Measurements from ENCODE around the gene TTLL11.

DNA sequence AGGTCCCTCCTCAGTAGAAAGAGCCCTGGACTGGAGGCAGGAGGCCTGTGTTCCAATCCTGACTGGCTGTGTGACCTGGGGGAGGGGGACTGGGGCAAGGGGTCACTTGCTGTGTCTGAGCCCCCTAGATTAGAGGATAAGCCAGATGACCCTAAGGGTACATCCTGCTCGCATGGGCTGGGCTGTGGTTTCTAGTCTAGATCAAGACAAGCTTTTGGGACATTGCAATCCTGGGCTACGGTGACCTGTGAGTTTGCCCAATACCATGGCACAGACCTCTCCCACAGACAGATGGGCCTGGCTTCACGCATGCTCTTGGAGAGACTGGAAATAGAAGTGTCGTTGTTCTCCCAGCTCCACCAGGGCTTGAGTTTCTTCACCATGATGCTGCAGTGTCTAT is 39.4 kb upstream of the TTLL11 start:
- TF ChIP-seq CTCF (IDR thresholded peaks at IDR 0.05), result no peak
- no peak for TF ChIP-seq EZH2 (IDR thresholded peaks at IDR 0.05)

All from neural progenitor cell (in vitro differentiated cells).